H1 (cell line): ENCODE data around the gene SLC38A2. TPM values are rescaled to one million over a fixed set of nuclear protein-coding genes. Genes with fewer than 3 reads are reported as not detected.

Experiments
- CTCF ChIA-PET: fragments of 300-600 bp; sonication (Branson Sonifier 250); formaldehyde crosslinking; loops from one replicate; lab custom pipeline; 2021; ENCODE audit not compliant: partially characterized antibody; lab: Charles Lee
- POLR2A ChIA-PET: fragments of 300-600 bp; sonication (Branson Sonifier 250); formaldehyde crosslinking; loops from one replicate; lab custom pipeline; 2021; ENCODE audit warnings: inconsistent platforms; ENCODE audit not compliant: partially characterized antibody; lab: Charles Lee
- DNase-seq, 2 experiments: peaks; one replicate each; pipeline versions ENCODE4 v3.0.0 to v3.0.0-alpha.2; 2010 to 2022; ENCODE audit warnings: low spot score in 2 of 2, low read depth in 1 of 2, mixed read lengths in 1 of 2
- FAIRE-seq: peaks from 2 replicates; lab custom pipeline; 2011; peaks lifted over from hg19 to GRCh38; lab: Jason Lieb, UNC
- H2AFZ ChIP-seq: 2 replicates; pipeline ENCODE4 v1.8.1; 2012; ENCODE audit warnings: low read length, inconsistent platforms
- H2AK5ac ChIP-seq: 2 replicates; pipeline ENCODE4 v1.6.1; 2013; ENCODE audit warnings: low read depth, low read length
- H2BK120ac ChIP-seq: replicated peaks from 2 replicates; pipeline ENCODE3; 2013; ENCODE audit warnings: low read depth, low read length, inconsistent platforms
- H2BK12ac ChIP-seq: 2 replicates; pipeline ENCODE4 v1.6.1; 2013; ENCODE audit warnings: low read depth, low read length
- H2BK15ac ChIP-seq: 2 replicates; pipeline ENCODE4 v1.6.1; 2013; ENCODE audit warnings: low read length
- H2BK20ac ChIP-seq: 2 replicates; pipeline ENCODE4 v1.6.1; 2013; ENCODE audit warnings: low read length
- H2BK5ac ChIP-seq: 2 replicates; pipeline ENCODE4 v1.6.1; 2013; ENCODE audit warnings: low read depth, low read length
- H3K14ac ChIP-seq: 2 replicates; pipeline ENCODE4 v1.6.1; 2013; ENCODE audit warnings: inconsistent platforms; ENCODE audit not compliant: insufficient read length
- H3K18ac ChIP-seq: 2 replicates; pipeline ENCODE4 v1.6.1; 2013; ENCODE audit warnings: low read length; ENCODE audit errors: extremely low read depth
- H3K23ac ChIP-seq: 2 replicates; pipeline ENCODE4 v1.6.1; 2013; ENCODE audit warnings: inconsistent platforms; ENCODE audit not compliant: insufficient read length
- H3K23me2 ChIP-seq: 2 replicates; pipeline ENCODE4 v1.6.1; 2013; ENCODE audit warnings: low read depth, low read length
- H3K27ac ChIP-seq: 2 replicates; pipeline ENCODE4 v1.6.1; 2011; ENCODE audit warnings: low read depth, low read length, inconsistent platforms
- H3K27me3 ChIP-seq, 4 experiments: replicated peaks in 1 of 4; 1 replicate in 1 of 4; 2 replicates in 3 of 4; pipeline versions ENCODE4 v1.6.1 to v1.8.1; 2011 to 2013; ENCODE audit warnings: low read length in 3 of 4, mild to moderate bottlenecking in 3 of 4, inconsistent platforms in 2 of 4, mixed read lengths in 2 of 4, moderate library complexity in 1 of 4; ENCODE audit not compliant: control insufficient read depth in 3 of 4, insufficient read depth in 3 of 4; ENCODE audit errors: extremely low read depth in 1 of 4
- H3K36me3 ChIP-seq, 4 experiments: 2 replicates each; pipeline versions ENCODE4 v1.6.1 to v1.8.1; 2011 to 2013; ENCODE audit warnings: mild to moderate bottlenecking in 4 of 4, low read length in 3 of 4, moderate library complexity in 2 of 4, control low read depth in 1 of 4, inconsistent platforms in 1 of 4; ENCODE audit not compliant: insufficient read depth in 4 of 4, control insufficient read depth in 2 of 4
- H3K4ac ChIP-seq: replicated peaks from 2 replicates; pipeline ENCODE3; 2013; ENCODE audit warnings: low read length, low read depth, mixed read lengths, inconsistent platforms; ENCODE audit not compliant: insufficient read length
- H3K4me1 ChIP-seq, 4 experiments: replicated peaks in 1 of 4; 1 replicate in 1 of 4; 2 replicates in 3 of 4; pipeline versions ENCODE4 v1.6.1 to v1.8.1; 2011 to 2013; ENCODE audit warnings: low read length in 3 of 4, inconsistent platforms in 2 of 4, mixed read lengths in 1 of 4; ENCODE audit not compliant: insufficient read depth in 4 of 4, control insufficient read depth in 3 of 4
- H3K4me2 ChIP-seq, 2 experiments: 2 replicates each; pipeline versions ENCODE4 v1.6.1 to v1.8.1; 2011 to 2013; ENCODE audit warnings: low read depth in 2 of 2, low read length in 2 of 2, control low read depth in 1 of 2, inconsistent platforms in 1 of 2, mild to moderate bottlenecking in 1 of 2; ENCODE audit not compliant: insufficient read depth in 1 of 2
- H3K4me3 ChIP-seq, 4 experiments: fragments of 200-600, 300-600 bp in 1 of 4; sonication (generic), shearing (Covaris generic), sonication (Bioruptor Twin) in 1 of 4; 2 replicates each; pipeline versions ENCODE4 v1.5.1 to v1.8.1; 2011 to 2016; ENCODE audit warnings: low read length in 4 of 4, low read depth in 3 of 4, control low read depth in 2 of 4, inconsistent platforms in 2 of 4, mild to moderate bottlenecking in 2 of 4, mixed read lengths in 1 of 4, moderate library complexity in 1 of 4; ENCODE audit not compliant: insufficient read depth in 2 of 4; ENCODE audit errors: extremely low read depth in 1 of 4
- H3K56ac ChIP-seq: replicated peaks from 2 replicates; pipeline ENCODE3; 2013; ENCODE audit warnings: low read depth, mild to moderate bottlenecking, mixed read lengths, low read length, inconsistent platforms; ENCODE audit not compliant: insufficient read length
- H3K79me1 ChIP-seq: 2 replicates; pipeline ENCODE4 v1.6.1; 2013; ENCODE audit warnings: low read depth, low read length, control low read depth
- H3K79me2 ChIP-seq, 2 experiments: 2 replicates each; pipeline versions ENCODE4 v1.6.1 to v1.8.1; 2012 to 2013; ENCODE audit warnings: low read length in 2 of 2, mild to moderate bottlenecking in 2 of 2, inconsistent platforms in 1 of 2; ENCODE audit not compliant: insufficient read depth in 2 of 2, control insufficient read depth in 1 of 2
- H3K9ac ChIP-seq, 4 experiments: replicated peaks in 1 of 4; 1 replicate in 1 of 4; 2 replicates in 3 of 4; pipeline versions ENCODE4 v1.6.1 to v1.8.1; 2011 to 2013; ENCODE audit warnings: low read depth in 3 of 4, low read length in 3 of 4, control low read depth in 2 of 4, mild to moderate bottlenecking in 2 of 4, moderate library complexity in 2 of 4, inconsistent platforms in 1 of 4; ENCODE audit errors: extremely low read depth in 1 of 4
- H3K9me3 ChIP-seq, 2 experiments: 2 replicates each; pipeline versions ENCODE4 v1.6.1 to v1.8.1; 2012 to 2013; ENCODE audit warnings: mild to moderate bottlenecking in 2 of 2, moderate library complexity in 2 of 2, control low read depth in 1 of 2, inconsistent platforms in 1 of 2, low read depth in 1 of 2, low read length in 1 of 2, mixed read lengths in 1 of 2; ENCODE audit not compliant: insufficient read depth in 2 of 2
- H4K20me1 ChIP-seq, 2 experiments: replicated peaks in 1 of 2; 2 replicates each; pipeline versions ENCODE3 to v1.8.1; 2011 to 2013; ENCODE audit warnings: inconsistent platforms in 2 of 2, low read length in 2 of 2, mild to moderate bottlenecking in 1 of 2; ENCODE audit not compliant: insufficient read depth in 2 of 2, control insufficient read depth in 1 of 2
- H4K5ac ChIP-seq: 2 replicates; pipeline ENCODE4 v1.6.1; 2013; ENCODE audit warnings: low read length, low read depth, mixed read lengths, inconsistent platforms; ENCODE audit not compliant: insufficient read length
- H4K8ac ChIP-seq: 2 replicates; pipeline ENCODE4 v1.8.0; 2013; ENCODE audit warnings: mild to moderate bottlenecking, moderate library complexity, low read length, inconsistent platforms; ENCODE audit not compliant: insufficient read depth; ENCODE audit errors: extremely low read depth
- H4K91ac ChIP-seq: replicated peaks from 2 replicates; pipeline ENCODE3; 2013; ENCODE audit warnings: low read length, mixed read lengths, inconsistent platforms; ENCODE audit not compliant: insufficient read length
- ATF2 ChIP-seq: IDR thresholded peaks from 2 replicates; pipeline ENCODE4 v1.6.1; 2012; ENCODE audit warnings: low read length, inconsistent platforms
- GTF2F1 ChIP-seq: IDR thresholded peaks from 2 replicates; pipeline ENCODE4 v1.6.1; 2012; ENCODE audit warnings: low read depth, low read length, improper control_type of control experiment, borderline replicate concordance
- RAD21 ChIP-seq, 2 experiments: IDR thresholded peaks in 1 of 2; conservative IDR thresholded peaks in 1 of 2; 2 replicates each; pipeline ENCODE4 v1.6.1; 2011; ENCODE audit warnings: low read depth in 2 of 2, low read length in 2 of 2, improper control_type of control experiment in 1 of 2, inconsistent platforms in 1 of 2, mild to moderate bottlenecking in 1 of 2, moderate library complexity in 1 of 2
- SP1 ChIP-seq: IDR thresholded peaks from 2 replicates; pipeline ENCODE4 v1.6.1; 2011; ENCODE audit warnings: low read depth, low read length
- SP4 ChIP-seq: IDR thresholded peaks from 2 replicates; pipeline ENCODE4 v1.6.1; 2012; ENCODE audit warnings: low read length, inconsistent platforms
- TEAD4 ChIP-seq: IDR thresholded peaks from 2 replicates; pipeline ENCODE4 v1.6.1; 2012; ENCODE audit warnings: low read depth, low read length, inconsistent platforms, mixed read lengths
- WGBS, 2 experiments: shearing (Covaris generic) in 1 of 2; methylation state at CpG; one replicate each; pipeline versions ENCODE4 v1.1.6 to v1.1.7; 2013 to 2015; ENCODE audit warnings: low lambda C conversion rate in 2 of 2, mixed read lengths in 2 of 2, inconsistent platforms in 1 of 2, low coverage in 1 of 2, missing lambda C conversion rate in 1 of 2; ENCODE audit not compliant: insufficient replicate concordance in 2 of 2, insufficient coverage in 1 of 2, insufficient read length in 1 of 2; ENCODE audit errors: extremely low coverage in 1 of 2, missing lambda C conversion rate in 1 of 2; 5-methylcytosine and 5-hydroxymethylcytosine counted together
- polyA plus RNA-seq, 7 experiments: library from polyadenylated mRNA; depleted of rRNA in 3 of 7; stranded (reverse) in 5 of 7; unstranded in 2 of 7; fragments of >200 nt in 5 of 7; fragments of 200-250 nt in 2 of 7; gene quantifications; 1 replicate in 5 of 7; 2 replicates in 1 of 7; 4 replicates in 1 of 7; pipeline versions ENCODE4 v1.2.1 to v1.2.3, GENCODE V29; 2011 to 2013; ENCODE audit warnings: missing spikeins in 2 of 7, mixed read lengths in 2 of 7
- total RNA-seq: library from RNA; stranded (reverse); fragmentation: NEBNext Ultra II Directional; extraction: Animal tissue kit (Norgen Biotek cat#: 25700); gene quantifications from 2 replicates; pipeline ENCODE4 v1.2.1, GENCODE V29; 2021

The SLC38A2 gene
- total and polyA plus RNA-seq, 2 of the 8 experiments (the other 6 are each of a cell fraction or from before 2014, with no cell fraction given) = 163 to 684 TPM

- Histone ChIP-seq H3K79me1 (no peaks in the 10 kb centered on the region), H3K27ac (no peak overlapping the region), H4K20me1 (no peaks in the 10 kb centered on the region), H3K27me3 (no peaks in the 10 kb centered on the region), H3K4me2 (no peak overlapping the region), H4K8ac (no peak overlapping the region), H4K5ac (no peak overlapping the region), H3K4me3 (no peak overlapping the region), H3K9me3 (no peaks in the 10 kb centered on the region), H3K23ac (no peak overlapping the region), H4K91ac (no peak overlapping the region), H2BK15ac (no peak overlapping the region), H2BK12ac (no peak overlapping the region), H3K56ac (no peak overlapping the region), H2AK5ac (no peak overlapping the region), H3K18ac (no peak overlapping the region), H3K4ac (no peak overlapping the region), H2BK20ac (no peak overlapping the region), H3K36me3 (no peaks in the 10 kb centered on the region; a peak in 1 of 8 replicates), H3K79me2 (no peaks in the 10 kb centered on the region), H3K4me1 (no peaks in the 10 kb centered on the region), H3K23me2 (no peaks in the 10 kb centered on the region; the same call in 1 of the 2 replicates), H2AFZ (no peak overlapping the region), H2BK5ac (no peak overlapping the region), H3K14ac (no peak overlapping the region), H3K9ac (no peak overlapping the region), H2BK120ac (no peak overlapping the region)
- POLR2A ChIA-PET = interaction anchor here (0.8 to 1.1 kb wide), 2 partner anchors 11 to 27 kb away, joined by 3 read pairs; no protein-coding TSS in a partner anchor
- TF ChIP-seq SP1 = no peak
- TF ChIP-seq RAD21 (IDR thresholded peaks at IDR 0.05 in 1 of 2, conservative IDR thresholded peaks at IDR 0.05 in 1 of 2; ENCODE audit: low read depth in 2 of 2, low read length in 2 of 2) = no peak
- TF ChIP-seq SP4 = no peak
- no peak for TF ChIP-seq ATF2
- no peak for TF ChIP-seq GTF2F1
- no peak for TF ChIP-seq TEAD4
- 85% methylated on average over 2 of the region's 2 CpGs; no CpG with 5 or more reads in 1 of the 2 experiments for WGBS, 2 experiments
- CTCF ChIA-PET = interaction anchor here (0.6 to 1.6 kb wide), 2 partner anchors 17 to 422 kb away, joined by 3 to 4 read pairs; no protein-coding TSS in a partner anchor
- FAIRE-seq (no peak), DNase-seq (no peak)
Observed at GRCh38 chr12:46413368-46413767, 40.8 kb upstream of the SLC38A2 start.
